ENCODE results near the gene SPATA16. TPM values are rescaled to one million over a fixed set of nuclear protein-coding genes. Genes with fewer than 3 reads are reported as not detected.

SPATA16 gene
- total RNA-seq, 1 donor from 2014 or later = not detected

DNA sequence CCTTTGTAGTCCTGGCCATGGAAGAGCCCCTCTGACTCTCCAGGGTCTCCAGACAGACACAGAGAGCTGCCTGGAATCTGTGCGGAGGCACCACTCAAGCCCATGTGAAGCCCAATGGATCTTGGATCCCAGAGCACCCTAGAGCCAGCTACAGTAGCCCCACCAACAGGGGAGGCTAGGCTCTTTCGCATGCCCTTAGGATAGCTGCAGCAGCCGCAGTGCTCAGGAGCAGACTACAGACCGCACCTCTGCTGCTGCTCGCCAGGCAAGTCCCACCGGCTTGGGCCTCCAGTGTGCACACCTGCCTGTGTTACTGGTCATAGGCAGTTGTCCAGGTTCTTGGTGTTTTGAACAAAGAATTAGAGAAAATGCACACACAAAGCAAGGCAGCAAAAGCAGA, 131.6 kb downstream of the SPATA16 start:
- Histone ChIP-seq H3K4me1 (no peaks in the 10 kb centered on the region), H3K4me3 (no peak overlapping the region), H3K27me3 (no peaks in the 10 kb centered on the region), H3K36me3 (no peaks in the 10 kb centered on the region), H3K9me3 (no peaks in the 10 kb centered on the region), H3K27ac (no peak overlapping the region)
- TF ChIP-seq, protein P1, sequence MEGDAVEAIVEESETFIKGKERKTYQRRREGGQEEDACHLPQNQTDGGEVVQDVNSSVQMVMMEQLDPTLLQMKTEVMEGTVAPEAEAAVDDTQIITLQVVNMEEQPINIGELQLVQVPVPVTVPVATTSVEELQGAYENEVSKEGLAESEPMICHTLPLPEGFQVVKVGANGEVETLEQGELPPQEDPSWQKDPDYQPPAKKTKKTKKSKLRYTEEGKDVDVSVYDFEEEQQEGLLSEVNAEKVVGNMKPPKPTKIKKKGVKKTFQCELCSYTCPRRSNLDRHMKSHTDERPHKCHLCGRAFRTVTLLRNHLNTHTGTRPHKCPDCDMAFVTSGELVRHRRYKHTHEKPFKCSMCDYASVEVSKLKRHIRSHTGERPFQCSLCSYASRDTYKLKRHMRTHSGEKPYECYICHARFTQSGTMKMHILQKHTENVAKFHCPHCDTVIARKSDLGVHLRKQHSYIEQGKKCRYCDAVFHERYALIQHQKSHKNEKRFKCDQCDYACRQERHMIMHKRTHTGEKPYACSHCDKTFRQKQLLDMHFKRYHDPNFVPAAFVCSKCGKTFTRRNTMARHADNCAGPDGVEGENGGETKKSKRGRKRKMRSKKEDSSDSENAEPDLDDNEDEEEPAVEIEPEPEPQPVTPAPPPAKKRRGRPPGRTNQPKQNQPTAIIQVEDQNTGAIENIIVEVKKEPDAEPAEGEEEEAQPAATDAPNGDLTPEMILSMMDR (IDR thresholded peaks at IDR 0.05) = no peak
- no peak for DNase-seq (ENCODE audit: low spot score in 2 of 2)
- intact Hi-C loops (cut with DNase I) = no loop called here

DNA sequence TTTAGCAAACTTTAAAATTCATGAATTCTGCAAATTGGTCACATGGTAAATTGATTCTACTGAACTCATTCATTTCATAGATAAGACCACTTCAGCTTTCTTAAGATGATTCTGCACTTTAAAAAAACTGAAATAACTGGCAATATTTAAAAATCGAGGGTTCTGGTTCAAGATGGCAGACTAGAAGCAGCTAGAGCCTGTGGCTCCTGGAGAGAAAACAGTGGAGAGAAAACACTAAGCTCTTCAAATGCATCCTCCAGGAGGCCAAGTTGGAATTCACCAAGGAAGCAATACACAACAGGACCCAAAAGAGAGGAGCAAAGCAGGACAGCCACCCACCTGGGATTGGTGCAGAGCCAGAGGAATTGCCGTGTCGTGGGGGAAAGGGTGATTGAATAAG, 132.1 kb downstream of the SPATA16 start:
- H3K4me3 ChIP-seq = no peak overlapping the region
- TF ChIP-seq, protein P1 (IDR thresholded peaks at IDR 0.05) = no peak
- intact Hi-C loops (cut with DNase I) = no loop called here
- no peaks in the 10 kb centered on the region for H3K9me3 ChIP-seq
- no peak for DNase-seq (ENCODE audit: low spot score in 2 of 2)
- no peaks in the 10 kb centered on the region for H3K4me1 ChIP-seq
- no peaks in the 10 kb centered on the region for H3K27me3 ChIP-seq
- H3K27ac ChIP-seq = no peak overlapping the region
- no peaks in the 10 kb centered on the region for H3K36me3 ChIP-seq

DNA sequence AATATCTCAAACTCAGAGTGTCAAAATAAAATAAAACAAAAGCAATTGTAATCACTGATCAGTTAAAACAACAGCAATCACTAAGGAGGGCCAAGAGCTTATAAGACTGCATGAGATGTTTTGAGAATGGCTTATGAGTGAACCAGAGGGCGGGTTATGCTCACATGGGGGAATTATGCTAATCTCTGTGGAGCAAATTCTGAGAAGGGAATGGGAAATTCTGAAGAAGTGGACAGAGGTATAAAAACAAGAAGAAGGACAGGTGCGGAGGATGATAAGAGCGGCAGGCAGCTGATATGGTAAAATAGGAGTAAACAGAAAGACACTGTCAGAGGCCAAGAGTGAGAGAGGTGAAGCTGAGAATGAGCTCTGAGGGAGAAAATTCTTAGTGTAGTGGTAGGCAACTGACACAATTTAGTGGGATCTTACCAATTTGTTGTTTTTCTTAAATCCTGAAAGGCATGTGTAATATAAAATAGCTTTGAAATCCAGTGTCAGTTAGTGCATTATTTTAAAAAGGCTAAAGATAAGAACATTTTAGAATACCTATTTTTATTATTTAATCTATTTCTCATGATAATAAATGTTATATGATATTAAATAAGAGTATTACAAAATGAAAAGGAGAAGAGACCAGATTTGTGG, 133.8 kb downstream of the SPATA16 start:
- Histone ChIP-seq H3K36me3 (no peaks in the 10 kb centered on the region), H3K9me3 (no peaks in the 10 kb centered on the region), H3K27ac (no peak overlapping the region), H3K27me3 (no peaks in the 10 kb centered on the region), H3K4me3 (no peak overlapping the region), H3K4me1 (no peaks in the 10 kb centered on the region)
- no peak for DNase-seq (ENCODE audit: low spot score in 2 of 2)
- intact Hi-C loops (cut with DNase I) = no loop called here
- TF ChIP-seq, protein P1 (IDR thresholded peaks at IDR 0.05) = no peak

DNA sequence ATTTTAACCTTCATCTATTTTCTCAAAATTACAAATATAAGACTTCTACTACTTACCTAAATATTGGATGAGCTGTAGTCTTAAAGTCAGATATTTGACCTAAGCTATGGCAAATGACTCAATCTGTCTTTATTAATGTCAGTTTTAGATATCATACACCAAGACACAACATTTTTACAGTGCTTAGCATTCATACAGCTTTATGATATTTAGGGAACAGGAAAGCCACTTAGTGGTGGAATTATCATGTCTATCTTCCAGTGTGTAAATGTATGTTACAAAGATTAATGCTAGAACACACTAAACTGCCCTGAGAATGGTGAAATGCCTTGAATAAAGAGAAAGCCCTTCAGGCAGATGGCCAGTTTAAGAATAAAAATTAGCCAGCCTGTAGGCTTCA, 135.0 kb downstream of the SPATA16 start:
- Histone ChIP-seq H3K27ac (no peak overlapping the region), H3K4me1 (no peaks in the 10 kb centered on the region), H3K9me3 (no peaks in the 10 kb centered on the region), H3K36me3 (no peaks in the 10 kb centered on the region), H3K4me3 (no peak overlapping the region), H3K27me3 (no peaks in the 10 kb centered on the region)
- intact Hi-C loops (cut with DNase I) = no loop called here
- TF ChIP-seq, protein P1 (IDR thresholded peaks at IDR 0.05) = no peak
- DNase-seq (ENCODE audit: low spot score in 2 of 2) = no peak

DNA sequence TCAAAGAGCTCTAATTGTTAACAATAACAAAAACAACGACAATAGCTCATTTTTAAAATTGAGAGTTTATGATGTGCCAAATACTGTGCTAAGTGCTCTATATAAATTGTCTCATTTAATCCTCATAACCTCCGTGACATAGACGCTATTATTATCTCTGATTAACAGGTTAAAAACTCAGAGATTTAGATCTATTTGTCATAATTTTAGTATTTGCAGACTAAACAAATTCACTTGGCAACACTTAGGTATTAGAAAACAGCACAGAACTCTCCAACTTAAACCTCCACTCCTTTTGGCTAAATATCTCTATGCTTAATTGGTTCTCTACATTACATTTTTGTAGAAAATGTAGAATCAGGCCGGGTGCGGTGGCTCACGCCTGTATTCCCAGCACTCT, 136.4 kb downstream of the SPATA16 start:
- intact Hi-C loops (cut with DNase I) = no loop called here
- Histone ChIP-seq H3K27ac (no peak overlapping the region), H3K36me3 (no peaks in the 10 kb centered on the region), H3K27me3 (no peaks in the 10 kb centered on the region), H3K4me3 (no peak overlapping the region), H3K9me3 (no peaks in the 10 kb centered on the region), H3K4me1 (no peaks in the 10 kb centered on the region)
- DNase-seq (ENCODE audit: low spot score in 2 of 2) = no peak
- TF ChIP-seq, protein P1 (IDR thresholded peaks at IDR 0.05) = no peak

DNA sequence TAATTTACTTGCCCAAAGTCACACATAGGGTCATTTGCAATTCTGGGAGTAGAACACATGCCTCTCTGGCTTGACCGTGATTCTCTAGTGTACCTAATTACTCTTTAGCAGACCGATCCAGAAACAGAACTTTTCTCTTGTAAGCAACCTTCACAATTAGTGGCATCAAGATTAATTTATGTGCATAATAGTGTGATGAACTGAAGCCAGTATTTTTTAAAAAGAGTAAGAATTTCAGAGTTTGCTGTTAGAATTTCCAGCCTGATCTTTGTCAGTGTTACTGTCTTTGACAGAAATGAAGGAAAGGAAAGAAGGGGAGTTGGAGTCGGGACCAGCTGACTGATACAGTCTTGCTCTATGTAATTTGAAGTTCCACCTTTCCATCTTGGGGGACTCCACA, 137.1 kb downstream of the SPATA16 start:
- Histone ChIP-seq H3K4me1 (no peaks in the 10 kb centered on the region), H3K27me3 (no peaks in the 10 kb centered on the region), H3K4me3 (no peak overlapping the region), H3K36me3 (no peaks in the 10 kb centered on the region), H3K9me3 (no peaks in the 10 kb centered on the region), H3K27ac (no peak overlapping the region)
- DNase-seq (ENCODE audit: low spot score in 2 of 2) = no peak
- TF ChIP-seq, protein P1 (IDR thresholded peaks at IDR 0.05) = no peak
- intact Hi-C loops (cut with DNase I) = no loop called here
